ENCODE results near the gene NELL1. TPM values are rescaled to one million over a fixed set of nuclear protein-coding genes. Genes with fewer than 3 reads are reported as not detected.

The NELL1 gene
- total and polyA plus RNA-seq, 2 experiments from 2014 or later = 1.6 TPM; not detected in 1

DNA sequence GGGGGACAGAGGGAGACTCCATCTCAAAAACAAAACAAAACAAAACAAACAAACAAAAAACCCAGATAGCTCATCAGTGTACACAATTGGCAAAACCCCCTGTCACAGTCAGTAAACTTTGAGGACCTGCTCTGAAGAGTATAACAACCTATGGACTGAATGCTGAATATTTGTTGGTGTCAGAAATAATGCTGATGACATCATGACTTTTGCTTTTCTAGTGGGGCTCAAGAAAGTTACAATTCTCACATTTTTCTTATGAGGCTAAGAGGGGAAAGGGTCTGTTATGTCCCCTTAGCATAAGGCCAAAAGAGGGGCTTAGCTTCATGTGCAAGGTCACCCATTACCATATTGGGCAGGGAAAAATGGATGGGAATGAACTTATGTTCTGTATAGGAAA is 207.4 kb downstream of the NELL1 start:
- Histone ChIP-seq H3K27me3 (ENCODE audit: insufficient read depth) (no peaks in the 10 kb centered on the region), H3K27ac (ENCODE audit: low read depth) (no peak overlapping the region), H4K20me1 (replicated peaks; ENCODE audit: insufficient read depth) (no peaks in the 10 kb centered on the region), H3K9me2 (ENCODE audit: insufficient read depth) (no peaks in the 10 kb centered on the region), H3K4me1 (ENCODE audit: insufficient read depth) (peaks cover 17% of the 10 kb centered on the region), H3K79me2 (replicated peaks; ENCODE audit: insufficient read depth) (no peaks in the 10 kb centered on the region), H3K4me2 (no peak overlapping the region), H3F3A (replicated peaks; ENCODE audit: low read depth) (no peaks in the 10 kb centered on the region), H2AFZ (no peak overlapping the region), H3K36me3 (ENCODE audit: insufficient read depth) (no peaks in the 10 kb centered on the region), H3K4me3 (no peak overlapping the region)
- Mint-ChIP-seq H3K9me3 (no peaks in the 10 kb centered on the region), H3K4me1 (peaks cover 21% of the 10 kb centered on the region), H3K27me3 (ENCODE audit: insufficient read depth, low read depth, poor library complexity) (peaks cover 2% of the 10 kb centered on the region), H3K36me3 (ENCODE audit: low read depth) (no peaks in the 10 kb centered on the region), H3K27ac (no peak overlapping the region), H3K4me3 (no peak overlapping the region)
- no peak for TF ChIP-seq EZH2phosphoT487 (IDR thresholded peaks at IDR 0.05; ENCODE audit: unreplicated experiment)
- no peak for TF ChIP-seq ZNF331 (CRISPR knock-in tag; IDR thresholded peaks at IDR 0.05; ENCODE audit: low read depth)
- no peak for TF ChIP-seq ZNF114 (CRISPR knock-in tag; IDR thresholded peaks at IDR 0.05)
- TF ChIP-seq STAT1 (IDR thresholded peaks at IDR 0.05; ENCODE audit: unreplicated experiment) = no peak
- TF ChIP-seq NANOG (IDR thresholded peaks at IDR 0.05; ENCODE audit: borderline replicate concordance) = no peak
- no peak for TF ChIP-seq CREB1 (CRISPR knock-in tag; IDR thresholded peaks at IDR 0.05; ENCODE audit: low read depth)
- no peak for TF ChIP-seq EZH2 (IDR thresholded peaks at IDR 0.05; ENCODE audit: low read depth, unreplicated experiment)
- TF ChIP-seq, protein P1, sequence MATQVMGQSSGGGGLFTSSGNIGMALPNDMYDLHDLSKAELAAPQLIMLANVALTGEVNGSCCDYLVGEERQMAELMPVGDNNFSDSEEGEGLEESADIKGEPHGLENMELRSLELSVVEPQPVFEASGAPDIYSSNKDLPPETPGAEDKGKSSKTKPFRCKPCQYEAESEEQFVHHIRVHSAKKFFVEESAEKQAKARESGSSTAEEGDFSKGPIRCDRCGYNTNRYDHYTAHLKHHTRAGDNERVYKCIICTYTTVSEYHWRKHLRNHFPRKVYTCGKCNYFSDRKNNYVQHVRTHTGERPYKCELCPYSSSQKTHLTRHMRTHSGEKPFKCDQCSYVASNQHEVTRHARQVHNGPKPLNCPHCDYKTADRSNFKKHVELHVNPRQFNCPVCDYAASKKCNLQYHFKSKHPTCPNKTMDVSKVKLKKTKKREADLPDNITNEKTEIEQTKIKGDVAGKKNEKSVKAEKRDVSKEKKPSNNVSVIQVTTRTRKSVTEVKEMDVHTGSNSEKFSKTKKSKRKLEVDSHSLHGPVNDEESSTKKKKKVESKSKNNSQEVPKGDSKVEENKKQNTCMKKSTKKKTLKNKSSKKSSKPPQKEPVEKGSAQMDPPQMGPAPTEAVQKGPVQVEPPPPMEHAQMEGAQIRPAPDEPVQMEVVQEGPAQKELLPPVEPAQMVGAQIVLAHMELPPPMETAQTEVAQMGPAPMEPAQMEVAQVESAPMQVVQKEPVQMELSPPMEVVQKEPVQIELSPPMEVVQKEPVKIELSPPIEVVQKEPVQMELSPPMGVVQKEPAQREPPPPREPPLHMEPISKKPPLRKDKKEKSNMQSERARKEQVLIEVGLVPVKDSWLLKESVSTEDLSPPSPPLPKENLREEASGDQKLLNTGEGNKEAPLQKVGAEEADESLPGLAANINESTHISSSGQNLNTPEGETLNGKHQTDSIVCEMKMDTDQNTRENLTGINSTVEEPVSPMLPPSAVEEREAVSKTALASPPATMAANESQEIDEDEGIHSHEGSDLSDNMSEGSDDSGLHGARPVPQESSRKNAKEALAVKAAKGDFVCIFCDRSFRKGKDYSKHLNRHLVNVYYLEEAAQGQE (IDR thresholded peaks at IDR 0.05; ENCODE audit: unreplicated experiment) = no peak
- no peak for TF ChIP-seq POLR2AphosphoS5 (IDR thresholded peaks at IDR 0.05; ENCODE audit: low read depth)
- TF ChIP-seq, protein P2, sequence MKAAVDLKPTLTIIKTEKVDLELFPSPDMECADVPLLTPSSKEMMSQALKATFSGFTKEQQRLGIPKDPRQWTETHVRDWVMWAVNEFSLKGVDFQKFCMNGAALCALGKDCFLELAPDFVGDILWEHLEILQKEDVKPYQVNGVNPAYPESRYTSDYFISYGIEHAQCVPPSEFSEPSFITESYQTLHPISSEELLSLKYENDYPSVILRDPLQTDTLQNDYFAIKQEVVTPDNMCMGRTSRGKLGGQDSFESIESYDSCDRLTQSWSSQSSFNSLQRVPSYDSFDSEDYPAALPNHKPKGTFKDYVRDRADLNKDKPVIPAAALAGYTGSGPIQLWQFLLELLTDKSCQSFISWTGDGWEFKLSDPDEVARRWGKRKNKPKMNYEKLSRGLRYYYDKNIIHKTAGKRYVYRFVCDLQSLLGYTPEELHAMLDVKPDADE (IDR thresholded peaks at IDR 0.05) = no peak
- TF ChIP-seq, protein P3, sequence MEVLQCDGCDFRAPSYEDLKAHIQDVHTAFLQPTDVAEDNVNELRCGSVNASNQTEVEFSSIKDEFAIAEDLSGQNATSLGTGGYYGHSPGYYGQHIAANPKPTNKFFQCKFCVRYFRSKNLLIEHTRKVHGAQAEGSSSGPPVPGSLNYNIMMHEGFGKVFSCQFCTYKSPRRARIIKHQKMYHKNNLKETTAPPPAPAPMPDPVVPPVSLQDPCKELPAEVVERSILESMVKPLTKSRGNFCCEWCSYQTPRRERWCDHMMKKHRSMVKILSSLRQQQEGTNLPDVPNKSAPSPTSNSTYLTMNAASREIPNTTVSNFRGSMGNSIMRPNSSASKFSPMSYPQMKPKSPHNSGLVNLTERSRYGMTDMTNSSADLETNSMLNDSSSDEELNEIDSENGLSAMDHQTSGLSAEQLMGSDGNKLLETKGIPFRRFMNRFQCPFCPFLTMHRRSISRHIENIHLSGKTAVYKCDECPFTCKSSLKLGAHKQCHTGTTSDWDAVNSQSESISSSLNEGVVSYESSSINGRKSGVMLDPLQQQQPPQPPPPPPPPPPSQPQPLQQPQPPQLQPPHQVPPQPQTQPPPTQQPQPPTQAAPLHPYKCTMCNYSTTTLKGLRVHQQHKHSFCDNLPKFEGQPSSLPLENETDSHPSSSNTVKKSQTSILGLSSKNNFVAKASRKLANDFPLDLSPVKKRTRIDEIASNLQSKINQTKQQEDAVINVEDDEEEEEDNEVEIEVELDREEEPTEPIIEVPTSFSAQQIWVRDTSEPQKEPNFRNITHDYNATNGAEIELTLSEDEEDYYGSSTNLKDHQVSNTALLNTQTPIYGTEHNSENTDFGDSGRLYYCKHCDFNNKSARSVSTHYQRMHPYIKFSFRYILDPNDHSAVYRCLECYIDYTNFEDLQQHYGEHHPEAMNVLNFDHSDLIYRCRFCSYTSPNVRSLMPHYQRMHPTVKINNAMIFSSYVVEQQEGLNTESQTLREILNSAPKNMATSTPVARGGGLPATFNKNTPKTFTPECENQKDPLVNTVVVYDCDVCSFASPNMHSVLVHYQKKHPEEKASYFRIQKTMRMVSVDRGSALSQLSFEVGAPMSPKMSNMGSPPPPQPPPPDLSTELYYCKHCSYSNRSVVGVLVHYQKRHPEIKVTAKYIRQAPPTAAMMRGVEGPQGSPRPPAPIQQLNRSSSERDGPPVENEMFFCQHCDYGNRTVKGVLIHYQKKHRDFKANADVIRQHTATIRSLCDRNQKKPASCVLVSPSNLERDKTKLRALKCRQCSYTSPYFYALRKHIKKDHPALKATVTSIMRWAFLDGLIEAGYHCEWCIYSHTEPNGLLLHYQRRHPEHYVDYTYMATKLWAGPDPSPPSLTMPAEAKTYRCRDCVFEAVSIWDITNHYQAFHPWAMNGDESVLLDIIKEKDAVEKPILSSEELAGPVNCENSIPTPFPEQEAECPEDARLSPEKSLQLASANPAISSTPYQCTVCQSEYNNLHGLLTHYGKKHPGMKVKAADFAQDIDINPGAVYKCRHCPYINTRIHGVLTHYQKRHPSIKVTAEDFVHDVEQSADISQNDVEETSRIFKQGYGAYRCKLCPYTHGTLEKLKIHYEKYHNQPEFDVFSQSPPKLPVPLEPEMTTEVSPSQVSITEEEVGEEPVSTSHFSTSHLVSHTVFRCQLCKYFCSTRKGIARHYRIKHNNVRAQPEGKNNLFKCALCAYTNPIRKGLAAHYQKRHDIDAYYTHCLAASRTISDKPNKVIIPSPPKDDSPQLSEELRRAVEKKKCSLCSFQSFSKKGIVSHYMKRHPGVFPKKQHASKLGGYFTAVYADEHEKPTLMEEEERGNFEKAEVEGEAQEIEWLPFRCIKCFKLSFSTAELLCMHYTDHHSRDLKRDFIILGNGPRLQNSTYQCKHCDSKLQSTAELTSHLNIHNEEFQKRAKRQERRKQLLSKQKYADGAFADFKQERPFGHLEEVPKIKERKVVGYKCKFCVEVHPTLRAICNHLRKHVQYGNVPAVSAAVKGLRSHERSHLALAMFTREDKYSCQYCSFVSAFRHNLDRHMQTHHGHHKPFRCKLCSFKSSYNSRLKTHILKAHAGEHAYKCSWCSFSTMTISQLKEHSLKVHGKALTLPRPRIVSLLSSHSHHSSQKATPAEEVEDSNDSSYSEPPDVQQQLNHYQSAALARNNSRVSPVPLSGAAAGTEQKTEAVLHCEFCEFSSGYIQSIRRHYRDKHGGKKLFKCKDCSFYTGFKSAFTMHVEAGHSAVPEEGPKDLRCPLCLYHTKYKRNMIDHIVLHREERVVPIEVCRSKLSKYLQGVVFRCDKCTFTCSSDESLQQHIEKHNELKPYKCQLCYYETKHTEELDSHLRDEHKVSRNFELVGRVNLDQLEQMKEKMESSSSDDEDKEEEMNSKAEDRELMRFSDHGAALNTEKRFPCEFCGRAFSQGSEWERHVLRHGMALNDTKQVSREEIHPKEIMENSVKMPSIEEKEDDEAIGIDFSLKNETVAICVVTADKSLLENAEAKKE (CRISPR knock-in tag; IDR thresholded peaks at IDR 0.05) = no peak
- no peak for TF ChIP-seq JUNB (IDR thresholded peaks at IDR 0.05; ENCODE audit: unreplicated experiment)
- TF ChIP-seq, protein P4, sequence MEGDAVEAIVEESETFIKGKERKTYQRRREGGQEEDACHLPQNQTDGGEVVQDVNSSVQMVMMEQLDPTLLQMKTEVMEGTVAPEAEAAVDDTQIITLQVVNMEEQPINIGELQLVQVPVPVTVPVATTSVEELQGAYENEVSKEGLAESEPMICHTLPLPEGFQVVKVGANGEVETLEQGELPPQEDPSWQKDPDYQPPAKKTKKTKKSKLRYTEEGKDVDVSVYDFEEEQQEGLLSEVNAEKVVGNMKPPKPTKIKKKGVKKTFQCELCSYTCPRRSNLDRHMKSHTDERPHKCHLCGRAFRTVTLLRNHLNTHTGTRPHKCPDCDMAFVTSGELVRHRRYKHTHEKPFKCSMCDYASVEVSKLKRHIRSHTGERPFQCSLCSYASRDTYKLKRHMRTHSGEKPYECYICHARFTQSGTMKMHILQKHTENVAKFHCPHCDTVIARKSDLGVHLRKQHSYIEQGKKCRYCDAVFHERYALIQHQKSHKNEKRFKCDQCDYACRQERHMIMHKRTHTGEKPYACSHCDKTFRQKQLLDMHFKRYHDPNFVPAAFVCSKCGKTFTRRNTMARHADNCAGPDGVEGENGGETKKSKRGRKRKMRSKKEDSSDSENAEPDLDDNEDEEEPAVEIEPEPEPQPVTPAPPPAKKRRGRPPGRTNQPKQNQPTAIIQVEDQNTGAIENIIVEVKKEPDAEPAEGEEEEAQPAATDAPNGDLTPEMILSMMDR (conservative IDR thresholded peaks at IDR 0.05; ENCODE audit: low read depth in 2 of 2) = no peak
- DNase-seq (ENCODE audit: low spot score) (no peak), ATAC-seq (no peak)

All from GM23338 (cell line).